Stomach (tissue), 4 donors: Measurements from ENCODE around the gene LINGO4.

Experiments
- CTCF ChIP-seq, 7 experiments: fragments of 450-650 bp in 4 of 7; fragments of 200-600 bp in 3 of 7; sonication (generic) in 3 of 7; IDR thresholded peaks; one replicate each; pipeline ENCODE4 v1.5.1; 2016 to 2019; ENCODE audit warnings: antibody characterized with exemption in 7 of 7, control low read depth in 2 of 7, mild to moderate bottlenecking in 1 of 7
- EP300 ChIP-seq: sonication (generic); formaldehyde crosslinking; IDR thresholded peaks from one replicate; pipeline ENCODE4 v1.6.1; 2017; ENCODE audit warnings: antibody characterized with exemption
- POLR2A ChIP-seq, 4 donors: fragments of 450-650 bp; IDR thresholded peaks; one replicate each; pipeline ENCODE4 v1.6.1; 2016; ENCODE audit warnings: antibody characterized with exemption in 4 of 4, control low read depth in 2 of 4, mild to moderate bottlenecking in 1 of 4, moderate library complexity in 1 of 4
- POLR2AphosphoS5 ChIP-seq, 3 donors: sonication (generic); formaldehyde crosslinking; IDR thresholded peaks; one replicate each; pipeline ENCODE4 v1.6.1; 2016; ENCODE audit warnings: antibody characterized with exemption in 3 of 3

- TF ChIP-seq POLR2AphosphoS5 (IDR thresholded peaks at IDR 0.05) (no peak), CTCF (IDR thresholded peaks at IDR 0.05) (no peak), POLR2A (IDR thresholded peaks at IDR 0.05) (no peak), EP300 (no peak)
Measured at GRCh38 chr1:151800830-151801229, 4.4 kb downstream of the LINGO4 start.
